ENCODE measurements around the gene NKX1-2. TPM values are rescaled to one million over a fixed set of nuclear protein-coding genes. Genes with fewer than 3 reads are reported as not detected.

Gene NKX1-2
- total and polyA plus RNA-seq, 2 of the 4 experiments (the other 2 are of a cell fraction) = not detected

GRCh38 chr10:124484031-124484430 is 34.2 kb upstream of the NKX1-2 start:
- Histone ChIP-seq H3K4me3 (ENCODE audit: insufficient read depth, low read depth, low read length) (no peak overlapping the region), H3K27ac (ENCODE audit: insufficient read depth, low read length) (no peak overlapping the region)
- dilution Hi-C loops (cut with HindIII; ENCODE audit: low sequenced_read_pairs, unreplicated experiment) = no loop called here

More at GRCh38 chr10:124484031-124484430, 34.2 kb upstream of the NKX1-2 start:
- ChIA-PET CTCF (no interaction called here), POLR2A (ENCODE audit: unreplicated experiment) (no interaction called here)
- no peaks in the 10 kb centered on the region for H3K9me1 ChIP-seq (ENCODE audit: insufficient read depth, low read length)
- H3K79me1 ChIP-seq (ENCODE audit: low read depth in 1 of 2, low read length in 2 of 2) = no peaks in the 10 kb centered on the region
- H2BK120ac ChIP-seq (ENCODE audit: low read depth, low read length) = no peak overlapping the region
- no peak overlapping the region for H3K56ac ChIP-seq (ENCODE audit: extremely low read depth, insufficient read depth, low read length)
- no peak overlapping the region for H2AK5ac ChIP-seq (ENCODE audit: low read depth, low read length)
- H2BK5ac ChIP-seq (ENCODE audit: low read depth, low read length, poor library complexity, severe bottlenecking) = no peak overlapping the region
- ATAC-seq (ENCODE audit: low read depth) (no peak), DNase-seq (no peak)
- H3K18ac ChIP-seq (ENCODE audit: low read depth, low read length) = no peak overlapping the region
- no peak overlapping the region for H4K91ac ChIP-seq (ENCODE audit: insufficient read depth, low read depth, low read length)
- WGBS, 2 experiments (ENCODE audit: extremely low coverage in 2 of 2, insufficient read length in 1 of 2) = 95% methylated on average over 11 of the region's 17 CpGs; no CpG with 5 or more reads in 1 of the 2 experiments
- no peaks in the 10 kb centered on the region for H3K9me3 ChIP-seq (ENCODE audit: control insufficient read depth, insufficient read depth, low read length)
- H3K4ac ChIP-seq (ENCODE audit: low read depth, low read length) = no peak overlapping the region
- H3K23ac ChIP-seq (ENCODE audit: low read depth, low read length) = no peak overlapping the region
- BruUV-seq (replicated peaks) = no TSS peak
- H4K8ac ChIP-seq (ENCODE audit: low read depth in 2 of 2, low read length in 2 of 2) = no peak overlapping the region
- H2AFZ ChIP-seq (replicated peaks; ENCODE audit: low read length, poor library complexity) = no peak overlapping the region
- H2AK9ac ChIP-seq (replicated peaks; ENCODE audit: low read depth, low read length, poor library complexity) = no peak overlapping the region
- H2BK15ac ChIP-seq (ENCODE audit: low read depth, low read length) = no peak overlapping the region
- in situ Hi-C loops (cut with MboI; ENCODE audit: low sequenced_read_pairs) = no loop called here
- H4K5ac ChIP-seq (ENCODE audit: low read depth, low read length) = no peak overlapping the region
- no peak overlapping the region for H2BK20ac ChIP-seq (ENCODE audit: low read depth, low read length)
- H3K4me1 ChIP-seq (ENCODE audit: control insufficient read depth, insufficient read depth, low read length) = no peaks in the 10 kb centered on the region
- no peak overlapping the region for H3K9ac ChIP-seq (ENCODE audit: low read depth, low read length)
- H3K27me3 ChIP-seq (ENCODE audit: control insufficient read depth, insufficient read depth, low read length) = no peaks in the 10 kb centered on the region
- no peaks in the 10 kb centered on the region for H4K20me1 ChIP-seq (ENCODE audit: insufficient read depth, low read length)
- H3K14ac ChIP-seq (replicated peaks; ENCODE audit: low read depth, low read length) = no peak overlapping the region
- intact Hi-C loops (cut with micrococcal nuclease) = no loop called here
- TF ChIP-seq SMC3 (IDR thresholded peaks at IDR 0.05; ENCODE audit: low read depth, low read length) (no peak), CEBPB (IDR thresholded peaks at IDR 0.05; ENCODE audit: low read depth, low read length) (no peak), POLR2A (IDR thresholded peaks at IDR 0.05; ENCODE audit: low read depth, low read length) (no peak), MAFK (IDR thresholded peaks at IDR 0.05; ENCODE audit: low read depth, low read length) (no peak), ELK1 (IDR thresholded peaks at IDR 0.05; ENCODE audit: borderline replicate concordance, low read depth, low read length) (no peak), RCOR1 (IDR thresholded peaks at IDR 0.05; ENCODE audit: insufficient replicate concordance, low read length) (no peak), MXI1 (IDR thresholded peaks at IDR 0.05; ENCODE audit: borderline replicate concordance, low read depth, low read length) (no peak), MAZ (IDR thresholded peaks at IDR 0.05; ENCODE audit: borderline replicate concordance, low read depth, low read length) (no peak), NFE2L2 (IDR thresholded peaks at IDR 0.05; ENCODE audit: low read depth, low read length) (no peak), CHD1 (IDR thresholded peaks at IDR 0.05; ENCODE audit: low read depth, low read length) (no peak), CTCF (conservative IDR thresholded peaks at IDR 0.05; ENCODE audit: low read depth, low read length) (no peak), USF2 (IDR thresholded peaks at IDR 0.05; ENCODE audit: low read depth, low read length) (no peak), BHLHE40 (IDR thresholded peaks at IDR 0.05; ENCODE audit: low read depth, low read length) (no peak), FOS (IDR thresholded peaks at IDR 0.05; ENCODE audit: low read depth, low read length) (no peak)
- H3K36me3 ChIP-seq (ENCODE audit: control insufficient read depth, insufficient read depth, low read length) = no peaks in the 10 kb centered on the region
- no peak overlapping the region for H3K4me2 ChIP-seq (ENCODE audit: low read depth, low read length)
